Neural crest cell (in vitro differentiated cells): ENCODE measurements around the gene NR3C1. TPM values are rescaled to one million over a fixed set of nuclear protein-coding genes. Genes with fewer than 3 reads are reported as not detected.
A peak's percentile ranks its signal among the peaks of the same experiment; 100 is the strongest.

Experiments
- DNase-seq: peaks from one replicate; pipeline ENCODE4 v3.0.0; 2021; ENCODE audit warnings: low read depth, mixed read lengths, low spot score
- H3K27ac Mint-ChIP-seq: one replicate; pipeline ENCODE4 v1.8.0; 2021; ENCODE audit warnings: mild to moderate bottlenecking, mixed read lengths; ENCODE audit not compliant: unreplicated experiment
- H3K27me3 Mint-ChIP-seq: 2 replicates; pipeline ENCODE4 v1.8.0; 2021; ENCODE audit warnings: low read depth, mild to moderate bottlenecking, mixed read lengths
- H3K36me3 Mint-ChIP-seq: 2 replicates; pipeline ENCODE4 v1.8.0; 2021; ENCODE audit warnings: low read depth, mild to moderate bottlenecking, mixed read lengths
- H3K4me1 Mint-ChIP-seq: 2 replicates; pipeline ENCODE4 v1.8.0; 2021; ENCODE audit warnings: mixed read lengths
- H3K4me3 Mint-ChIP-seq: one replicate; pipeline ENCODE4 v1.8.0; 2021; ENCODE audit warnings: mild to moderate bottlenecking, mixed read lengths
- H3K9me3 Mint-ChIP-seq: 2 replicates; pipeline ENCODE4 v1.8.0; 2021; ENCODE audit warnings: mixed read lengths
- CTCF ChIP-seq: fragments of 200-600 bp; sonication (generic); conservative IDR thresholded peaks from 2 replicates; pipeline ENCODE4 v1.5.0; 2021; ENCODE audit warnings: antibody characterized with exemption, mild to moderate bottlenecking
- long read RNA-seq: library from polyadenylated mRNA; unstranded; transcript quantifications from one replicate; pipeline ENCODE4 v2.0.0, GENCODE V29; 2020
- total RNA-seq: library from RNA; stranded (reverse); gene quantifications from 2 replicates; pipeline ENCODE4 v1.2.1, GENCODE V29; 2021

NR3C1 gene
- 1.3 and 1.8 TPM in 2 replicates for total RNA-seq
- long read RNA-seq, partial matches to known transcripts = 2 of 4 reads
- long read RNA-seq, other reads (novel, unspliced or antisense) = 1 of 4 reads

GRCh38 chr5:143403593-143404415, at the start of gene NR3C1:
Gene NR3C1 (minus strand): TSS chr5:143403686. CDS start chr5:143400839, 2,847 bp downstream.
- peaks cover 4% of the 10 kb centered on the region for H3K9me3 Mint-ChIP-seq
- H3K36me3 Mint-ChIP-seq = no peaks in the 10 kb centered on the region
- peaks cover 61% of the 10 kb centered on the region for H3K27me3 Mint-ChIP-seq
- H3K4me1 Mint-ChIP-seq = peaks cover 28% of the 10 kb centered on the region
- H3K27ac Mint-ChIP-seq = no peak within 1 kb of the TSS
- H3K4me3 Mint-ChIP-seq = peak within 1 kb of the TSS; percentile 95
- peak; percentile 52 for DNase-seq
- peak; percentile 60 for TF ChIP-seq CTCF

GRCh38 chr5:143449772-143450171, 46.3 kb upstream of the NR3C1 start:
- H3K9me3 Mint-ChIP-seq = no peaks in the 10 kb centered on the region
- no peaks in the 10 kb centered on the region for H3K36me3 Mint-ChIP-seq
- H3K27ac Mint-ChIP-seq = no peak overlapping the region
- no peak for TF ChIP-seq CTCF
- H3K4me1 Mint-ChIP-seq = peaks cover 7% of the 10 kb centered on the region
- no peaks in the 10 kb centered on the region for H3K27me3 Mint-ChIP-seq
- DNase-seq = no peak
- no peak overlapping the region for H3K4me3 Mint-ChIP-seq

- Mint-ChIP-seq H3K27ac (no peak overlapping the region), H3K27me3 (no peaks in the 10 kb centered on the region), H3K9me3 (no peaks in the 10 kb centered on the region), H3K4me3 (no peak overlapping the region), H3K36me3 (no peaks in the 10 kb centered on the region), H3K4me1 (peaks cover 7% of the 10 kb centered on the region)
- no peak for DNase-seq
- TF ChIP-seq CTCF = no peak
Observed at GRCh38 chr5:143448518-143448917, 45.0 kb upstream of the NR3C1 start.

GRCh38 chr5:143447983-143448382, 44.5 kb upstream of the NR3C1 start:
- TF ChIP-seq CTCF = no peak
- H3K9me3 Mint-ChIP-seq = no peaks in the 10 kb centered on the region
- peaks cover 7% of the 10 kb centered on the region for H3K4me1 Mint-ChIP-seq
- no peak for DNase-seq
- H3K27me3 Mint-ChIP-seq = no peaks in the 10 kb centered on the region
- H3K36me3 Mint-ChIP-seq = no peaks in the 10 kb centered on the region
- H3K4me3 Mint-ChIP-seq = no peak overlapping the region
- no peak overlapping the region for H3K27ac Mint-ChIP-seq

GRCh38 chr5:143446535-143447226, 43.2 kb upstream of the NR3C1 start:
- Mint-ChIP-seq H3K36me3 (no peaks in the 10 kb centered on the region), H3K27ac (no peak overlapping the region), H3K4me3 (no peak overlapping the region), H3K4me1 (peaks cover 7% of the 10 kb centered on the region), H3K9me3 (no peaks in the 10 kb centered on the region), H3K27me3 (no peaks in the 10 kb centered on the region)
- DNase-seq = no peak
- no peak for TF ChIP-seq CTCF
